Panc1 (cell line): ENCODE measurements around the gene MKRN2OS.

Source experiments
- POLR2AphosphoS5 ChIP-seq: IDR thresholded peaks from 2 replicates; pipeline ENCODE4 v1.6.1; 2012; ENCODE audit warnings: mild to moderate bottlenecking, low read depth, low read length, moderate library complexity
- TF ChIP-seq, protein P1 (sequence below): fragments of 450-650 bp; IDR thresholded peaks from 2 replicates; pipeline ENCODE4 v1.5.1; 2017; ENCODE audit warnings: mild to moderate bottlenecking
- TF ChIP-seq, protein P2 (sequence below), 2 experiments: IDR thresholded peaks; 2 replicates each; pipeline ENCODE4 v1.6.1; 2011 to 2012; ENCODE audit warnings: low read depth in 2 of 2, control low read depth in 1 of 2, low read length in 1 of 2, mild to moderate bottlenecking in 1 of 2, moderate library complexity in 1 of 2; ENCODE audit not compliant: insufficient read depth in 1 of 2

DNA sequence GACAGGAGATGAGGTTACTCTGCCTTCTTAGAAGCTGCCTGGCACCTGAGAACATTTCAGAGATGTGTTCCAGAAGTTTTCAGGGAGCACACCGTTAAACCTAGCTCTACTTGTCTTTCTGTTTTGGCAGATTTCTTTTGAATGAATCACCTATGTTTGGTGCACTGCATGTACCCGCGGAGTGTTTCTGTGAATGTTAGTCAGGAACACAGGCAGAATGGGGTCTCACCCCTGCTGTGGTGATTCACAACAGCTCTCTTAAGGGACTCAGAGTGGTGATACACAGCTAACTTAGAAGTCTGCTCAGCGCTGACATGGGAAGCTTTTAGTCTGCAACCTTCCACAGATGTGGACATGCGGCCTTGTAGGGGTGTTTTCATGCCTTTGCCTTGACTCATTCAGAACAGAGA lies 37.0 kb downstream of the MKRN2OS start:
- TF ChIP-seq, protein P1, sequence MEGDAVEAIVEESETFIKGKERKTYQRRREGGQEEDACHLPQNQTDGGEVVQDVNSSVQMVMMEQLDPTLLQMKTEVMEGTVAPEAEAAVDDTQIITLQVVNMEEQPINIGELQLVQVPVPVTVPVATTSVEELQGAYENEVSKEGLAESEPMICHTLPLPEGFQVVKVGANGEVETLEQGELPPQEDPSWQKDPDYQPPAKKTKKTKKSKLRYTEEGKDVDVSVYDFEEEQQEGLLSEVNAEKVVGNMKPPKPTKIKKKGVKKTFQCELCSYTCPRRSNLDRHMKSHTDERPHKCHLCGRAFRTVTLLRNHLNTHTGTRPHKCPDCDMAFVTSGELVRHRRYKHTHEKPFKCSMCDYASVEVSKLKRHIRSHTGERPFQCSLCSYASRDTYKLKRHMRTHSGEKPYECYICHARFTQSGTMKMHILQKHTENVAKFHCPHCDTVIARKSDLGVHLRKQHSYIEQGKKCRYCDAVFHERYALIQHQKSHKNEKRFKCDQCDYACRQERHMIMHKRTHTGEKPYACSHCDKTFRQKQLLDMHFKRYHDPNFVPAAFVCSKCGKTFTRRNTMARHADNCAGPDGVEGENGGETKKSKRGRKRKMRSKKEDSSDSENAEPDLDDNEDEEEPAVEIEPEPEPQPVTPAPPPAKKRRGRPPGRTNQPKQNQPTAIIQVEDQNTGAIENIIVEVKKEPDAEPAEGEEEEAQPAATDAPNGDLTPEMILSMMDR, result no peak
- TF ChIP-seq, protein P2, sequence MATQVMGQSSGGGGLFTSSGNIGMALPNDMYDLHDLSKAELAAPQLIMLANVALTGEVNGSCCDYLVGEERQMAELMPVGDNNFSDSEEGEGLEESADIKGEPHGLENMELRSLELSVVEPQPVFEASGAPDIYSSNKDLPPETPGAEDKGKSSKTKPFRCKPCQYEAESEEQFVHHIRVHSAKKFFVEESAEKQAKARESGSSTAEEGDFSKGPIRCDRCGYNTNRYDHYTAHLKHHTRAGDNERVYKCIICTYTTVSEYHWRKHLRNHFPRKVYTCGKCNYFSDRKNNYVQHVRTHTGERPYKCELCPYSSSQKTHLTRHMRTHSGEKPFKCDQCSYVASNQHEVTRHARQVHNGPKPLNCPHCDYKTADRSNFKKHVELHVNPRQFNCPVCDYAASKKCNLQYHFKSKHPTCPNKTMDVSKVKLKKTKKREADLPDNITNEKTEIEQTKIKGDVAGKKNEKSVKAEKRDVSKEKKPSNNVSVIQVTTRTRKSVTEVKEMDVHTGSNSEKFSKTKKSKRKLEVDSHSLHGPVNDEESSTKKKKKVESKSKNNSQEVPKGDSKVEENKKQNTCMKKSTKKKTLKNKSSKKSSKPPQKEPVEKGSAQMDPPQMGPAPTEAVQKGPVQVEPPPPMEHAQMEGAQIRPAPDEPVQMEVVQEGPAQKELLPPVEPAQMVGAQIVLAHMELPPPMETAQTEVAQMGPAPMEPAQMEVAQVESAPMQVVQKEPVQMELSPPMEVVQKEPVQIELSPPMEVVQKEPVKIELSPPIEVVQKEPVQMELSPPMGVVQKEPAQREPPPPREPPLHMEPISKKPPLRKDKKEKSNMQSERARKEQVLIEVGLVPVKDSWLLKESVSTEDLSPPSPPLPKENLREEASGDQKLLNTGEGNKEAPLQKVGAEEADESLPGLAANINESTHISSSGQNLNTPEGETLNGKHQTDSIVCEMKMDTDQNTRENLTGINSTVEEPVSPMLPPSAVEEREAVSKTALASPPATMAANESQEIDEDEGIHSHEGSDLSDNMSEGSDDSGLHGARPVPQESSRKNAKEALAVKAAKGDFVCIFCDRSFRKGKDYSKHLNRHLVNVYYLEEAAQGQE (IDR thresholded peaks at IDR 0.05; ENCODE audit: insufficient read depth in 1 of 2, low read depth in 2 of 2, low read length in 1 of 2), result no peak
- no peak for TF ChIP-seq POLR2AphosphoS5
